K562 (cell line): ENCODE measurements around the gene LCN1. TPM values are rescaled to one million over a fixed set of nuclear protein-coding genes. Genes with fewer than 3 reads are reported as not detected.

Source experiments
- BHLHE40 ChIP-seq: IDR thresholded peaks from 2 replicates; pipeline ENCODE4 v1.6.1; 2011; ENCODE audit warnings: low read length, improper control_type of control experiment
- CREM ChIP-seq: IDR thresholded peaks from 2 replicates; pipeline ENCODE4 v1.6.1; 2014; ENCODE audit warnings: antibody characterized with exemption, low read depth
- JUNB ChIP-seq: fragments of 450-650 bp; formaldehyde crosslinking; conservative IDR thresholded peaks from 2 replicates; pipeline ENCODE4 v1.4.0; 2020; ENCODE audit warnings: mild to moderate bottlenecking
- MBD2 ChIP-seq: sonication (generic); IDR thresholded peaks from 2 replicates; pipeline ENCODE4 v1.6.1; 2016; ENCODE audit warnings: low read depth, borderline replicate concordance
- MYC ChIP-seq, 2 experiments: fragments of 250-450 bp in 1 of 2; sonication (Bioruptor Pico) in 1 of 2; IDR thresholded peaks; 2 replicates each; pipeline versions ENCODE4 v1.5.1 to v1.6.1; 2012 to 2021; ENCODE audit warnings: low read depth in 2 of 2, borderline replicate concordance in 1 of 2, improper control_type of control experiment in 1 of 2, low read length in 1 of 2, mild to moderate bottlenecking in 1 of 2, moderate library complexity in 1 of 2
- NR2C2 ChIP-seq, 2 experiments: fragments of 200-800 bp in 1 of 2; sonication (Bioruptor generic) in 1 of 2; sonication (generic) in 1 of 2; formaldehyde crosslinking in 1 of 2; IDR thresholded peaks; 2 replicates each; pipeline versions ENCODE4 v1.6.1 to v1.8.0; 2016 to 2022; ENCODE audit warnings: mild to moderate bottlenecking in 1 of 2, missing compliant biosample characterization in 1 of 2, missing genetic modification characterization in 1 of 2, missing genetic modification reagents in 1 of 2
- POLR2A ChIP-seq: fragments of 450-650 bp; conservative IDR thresholded peaks from 2 replicates; pipeline ENCODE4 v1.6.1; 2016
- POLR2AphosphoS5 ChIP-seq: IDR thresholded peaks from 2 replicates; pipeline ENCODE4 v1.6.1; 2011; ENCODE audit warnings: mild to moderate bottlenecking, low read depth, low read length, moderate library complexity; ENCODE audit not compliant: control insufficient read depth, insufficient read depth
- POLR2G ChIP-seq: fragments of 200-400 bp; formaldehyde crosslinking; IDR thresholded peaks from 2 replicates; pipeline ENCODE4 v1.6.1; 2017; ENCODE audit warnings: low read depth, mild to moderate bottlenecking, antibody characterized with exemption, low read length, moderate library complexity
- RBFOX2 ChIP-seq: fragments of 200-400 bp; formaldehyde crosslinking; IDR thresholded peaks from 2 replicates; pipeline ENCODE4 v1.6.1; 2017; ENCODE audit warnings: low read depth, mild to moderate bottlenecking, low read length, moderate library complexity
- SP1 ChIP-seq: sonication (generic); formaldehyde crosslinking; IDR thresholded peaks from 2 replicates; pipeline ENCODE4 v1.8.1; 2022; ENCODE audit warnings: mild to moderate bottlenecking, missing genetic modification reagents
- TOE1 ChIP-seq, 2 experiments: fragments of 450-650 bp in 1 of 2; sonication (generic) in 1 of 2; formaldehyde crosslinking in 1 of 2; IDR thresholded peaks; 2 replicates each; pipeline versions ENCODE4 v1.7.1 to v1.8.0; 2016 to 2022; ENCODE audit warnings: borderline replicate concordance in 2 of 2, mild to moderate bottlenecking in 2 of 2, antibody characterized with exemption in 1 of 2, inconsistent platforms in 1 of 2, low read depth in 1 of 2, missing genetic modification reagents in 1 of 2, moderate library complexity in 1 of 2
- ZNF316 ChIP-seq: fragments of 450-650 bp; IDR thresholded peaks from 2 replicates; pipeline ENCODE4 v1.6.1; 2016
- polyA plus RNA-seq, 8 experiments: library from polyadenylated mRNA; depleted of rRNA in 4 of 8; stranded (reverse) in 5 of 8; unstranded in 3 of 8; fragments of >200 nt; fragmentation: Nextera tagmentation in 2 of 8; fragmentation: Illumina TruSeq in 1 of 8; extraction: Ambion mirVana in 2 of 8; extraction: Trizol in 1 of 8; gene quantifications; 2 replicates each; pipeline versions ENCODE4 v1.2.1 to v1.2.3, GENCODE V29; 2011 to 2014; ENCODE audit warnings: inconsistent platforms in 1 of 8, missing spikeins in 1 of 8
- total RNA-seq, 7 experiments: library from RNA; depleted of rRNA in 6 of 7; stranded (reverse); fragments of >200 nt in 6 of 7; fragmentation: Illumina TruSeq in 2 of 7; extraction: Trizol in 2 of 7; gene quantifications; 2 replicates each; pipeline versions ENCODE4 v1.2.1 to v1.2.3, GENCODE V29; 2011 to 2021; ENCODE audit warnings: low replicate concordance in 1 of 7
- TF ChIP-seq, protein P1 (sequence below), 2 experiments: fragments of 450-650 bp; formaldehyde crosslinking in 1 of 2; IDR thresholded peaks; 2 replicates each; pipeline versions ENCODE4 v1.4.0 to v1.6.1; 2014 to 2020; ENCODE audit warnings: mild to moderate bottlenecking in 2 of 2, borderline replicate concordance in 1 of 2, low read depth in 1 of 2
- TF ChIP-seq, protein P2 (sequence below): sonication (generic); formaldehyde crosslinking; IDR thresholded peaks from 2 replicates; pipeline ENCODE4 v1.9.0; 2022; ENCODE audit warnings: mild to moderate bottlenecking, missing genetic modification reagents

Gene LCN1
- total and polyA plus RNA-seq, 9 of the 15 experiments (the other 6 are each of a cell fraction or from before 2014, with no cell fraction given) = not detected

DNA sequence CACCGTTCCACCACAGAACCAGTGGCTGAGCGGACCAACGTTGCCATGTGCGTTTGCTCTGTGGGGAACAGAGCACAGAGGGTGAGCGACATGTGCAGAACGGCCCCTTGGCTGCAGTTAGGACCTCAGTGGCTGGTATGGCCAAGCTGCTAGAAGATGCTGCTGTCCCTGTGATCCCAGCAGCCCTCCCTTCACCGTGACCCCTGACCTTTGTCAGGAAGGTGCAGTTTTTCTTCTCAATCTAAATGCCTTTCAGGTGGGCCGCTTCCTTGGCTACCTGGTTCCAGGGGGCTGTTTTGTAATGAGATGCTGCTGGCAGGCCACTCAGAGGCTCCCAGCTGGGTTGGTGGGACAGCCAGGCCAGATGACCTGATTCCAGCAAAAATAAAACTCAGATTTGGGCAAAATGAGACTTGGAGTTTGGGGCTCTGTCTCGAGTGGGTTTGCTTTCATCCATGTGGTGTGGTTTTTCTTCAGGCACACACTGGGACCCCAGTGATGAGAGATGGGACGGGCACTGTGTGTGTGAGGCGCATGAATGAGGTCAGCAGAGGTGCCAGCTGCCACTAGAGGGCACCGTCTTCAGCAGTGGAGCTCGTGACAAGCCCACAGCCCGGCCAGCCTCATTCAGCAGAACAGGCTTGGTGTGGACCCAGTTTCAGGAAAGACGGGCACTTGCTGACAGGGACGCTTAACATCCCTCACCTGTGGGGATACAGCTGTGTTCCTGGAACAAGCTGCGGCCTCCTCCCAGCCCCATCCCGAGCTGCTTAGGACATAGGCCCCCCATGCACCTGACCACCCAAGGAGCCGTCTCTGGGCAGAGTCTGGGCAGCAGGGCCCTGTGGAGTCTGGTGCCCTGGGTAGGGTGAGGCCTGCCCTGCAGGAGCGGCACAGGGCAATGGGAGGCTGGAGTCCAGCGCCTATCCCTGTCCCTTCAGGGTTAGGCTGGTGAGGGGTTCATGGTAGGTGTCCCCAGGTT, 16.7 kb upstream of the LCN1 start (continued):
- TF ChIP-seq MYC (IDR thresholded peaks at IDR 0.05; ENCODE audit: low read depth, low read length) = peak; percentile 39; the same call in 1 of the 2 replicates
- no peak for TF ChIP-seq MYC (CRISPR knock-in tag; IDR thresholded peaks at IDR 0.05; ENCODE audit: borderline replicate concordance, low read depth)
- TF ChIP-seq RBFOX2 = peak; percentile 51
- peak; percentile 69 for TF ChIP-seq POLR2A
- TF ChIP-seq, protein P1, sequence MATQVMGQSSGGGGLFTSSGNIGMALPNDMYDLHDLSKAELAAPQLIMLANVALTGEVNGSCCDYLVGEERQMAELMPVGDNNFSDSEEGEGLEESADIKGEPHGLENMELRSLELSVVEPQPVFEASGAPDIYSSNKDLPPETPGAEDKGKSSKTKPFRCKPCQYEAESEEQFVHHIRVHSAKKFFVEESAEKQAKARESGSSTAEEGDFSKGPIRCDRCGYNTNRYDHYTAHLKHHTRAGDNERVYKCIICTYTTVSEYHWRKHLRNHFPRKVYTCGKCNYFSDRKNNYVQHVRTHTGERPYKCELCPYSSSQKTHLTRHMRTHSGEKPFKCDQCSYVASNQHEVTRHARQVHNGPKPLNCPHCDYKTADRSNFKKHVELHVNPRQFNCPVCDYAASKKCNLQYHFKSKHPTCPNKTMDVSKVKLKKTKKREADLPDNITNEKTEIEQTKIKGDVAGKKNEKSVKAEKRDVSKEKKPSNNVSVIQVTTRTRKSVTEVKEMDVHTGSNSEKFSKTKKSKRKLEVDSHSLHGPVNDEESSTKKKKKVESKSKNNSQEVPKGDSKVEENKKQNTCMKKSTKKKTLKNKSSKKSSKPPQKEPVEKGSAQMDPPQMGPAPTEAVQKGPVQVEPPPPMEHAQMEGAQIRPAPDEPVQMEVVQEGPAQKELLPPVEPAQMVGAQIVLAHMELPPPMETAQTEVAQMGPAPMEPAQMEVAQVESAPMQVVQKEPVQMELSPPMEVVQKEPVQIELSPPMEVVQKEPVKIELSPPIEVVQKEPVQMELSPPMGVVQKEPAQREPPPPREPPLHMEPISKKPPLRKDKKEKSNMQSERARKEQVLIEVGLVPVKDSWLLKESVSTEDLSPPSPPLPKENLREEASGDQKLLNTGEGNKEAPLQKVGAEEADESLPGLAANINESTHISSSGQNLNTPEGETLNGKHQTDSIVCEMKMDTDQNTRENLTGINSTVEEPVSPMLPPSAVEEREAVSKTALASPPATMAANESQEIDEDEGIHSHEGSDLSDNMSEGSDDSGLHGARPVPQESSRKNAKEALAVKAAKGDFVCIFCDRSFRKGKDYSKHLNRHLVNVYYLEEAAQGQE (IDR thresholded peaks at IDR 0.05; ENCODE audit: borderline replicate concordance) = peak; percentile 22; the same call in 1 of the 2 replicates
- TF ChIP-seq, protein P1 (CRISPR knock-in tag; IDR thresholded peaks at IDR 0.05; ENCODE audit: low read depth) = no peak
- 0 out of 2 replicates have a peak, but pooled peaks have one; percentile 19 for TF ChIP-seq TOE1 (IDR thresholded peaks at IDR 0.05; ENCODE audit: borderline replicate concordance)
- TF ChIP-seq TOE1 (CRISPR knock-in tag; IDR thresholded peaks at IDR 0.05; ENCODE audit: borderline replicate concordance, low read depth) = no peak
- no peak for TF ChIP-seq JUNB (CRISPR knock-in tag)
- TF ChIP-seq BHLHE40 = peak; percentile 63
- no peak for TF ChIP-seq ZNF316
- TF ChIP-seq POLR2AphosphoS5 = peak; percentile 16
- no peak for TF ChIP-seq NR2C2 (CRISPR knock-in tag; IDR thresholded peaks at IDR 0.05)
- peak; percentile 55 for TF ChIP-seq NR2C2 (tag; IDR thresholded peaks at IDR 0.05)
- peak; percentile 80 for TF ChIP-seq CREM
- TF ChIP-seq SP1 (CRISPR knock-in tag) = peak; percentile 42
- TF ChIP-seq MBD2 = 0 out of 2 replicates have a peak, but pooled peaks have one; percentile 34
- TF ChIP-seq, protein P2, sequence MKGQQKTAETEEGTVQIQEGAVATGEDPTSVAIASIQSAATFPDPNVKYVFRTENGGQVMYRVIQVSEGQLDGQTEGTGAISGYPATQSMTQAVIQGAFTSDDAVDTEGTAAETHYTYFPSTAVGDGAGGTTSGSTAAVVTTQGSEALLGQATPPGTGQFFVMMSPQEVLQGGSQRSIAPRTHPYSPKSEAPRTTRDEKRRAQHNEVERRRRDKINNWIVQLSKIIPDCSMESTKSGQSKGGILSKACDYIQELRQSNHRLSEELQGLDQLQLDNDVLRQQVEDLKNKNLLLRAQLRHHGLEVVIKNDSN (CRISPR knock-in tag) = peak; percentile 52; the same call in 1 of the 2 replicates
- TF ChIP-seq POLR2G = peak; percentile 53
